ENCODE data around the gene CNN2.

DNA sequence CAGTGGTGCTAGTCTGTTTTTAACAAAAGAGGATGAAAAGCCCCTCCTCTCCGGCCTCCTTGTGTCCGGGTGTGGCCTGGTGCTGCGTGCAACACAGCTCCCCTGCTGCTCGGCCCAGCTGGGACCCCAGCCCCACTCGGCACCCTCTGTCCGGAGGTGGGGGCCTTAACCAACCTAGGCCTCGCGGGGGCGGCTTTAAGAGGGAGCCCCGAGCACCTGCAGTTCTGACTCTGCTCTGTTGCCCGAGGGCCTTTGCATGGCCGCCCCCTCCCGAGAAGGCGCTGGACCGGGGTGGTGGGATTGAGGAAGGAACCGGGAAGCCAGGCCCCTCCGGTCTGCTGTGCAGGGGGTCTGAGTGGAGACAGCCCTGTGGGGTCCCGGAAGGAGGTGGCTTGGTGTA, 31.9 kb upstream of the CNN2 start:
- TF ChIP-seq GATA3 (IDR thresholded peaks at IDR 0.05; ENCODE audit: low read depth, low read length) = no peak
- TF ChIP-seq GATA2 (IDR thresholded peaks at IDR 0.05; ENCODE audit: low read depth, low read length) = no peak
